ENCODE measurements around the gene ASIC4. TPM values are rescaled to one million over a fixed set of nuclear protein-coding genes. Genes with fewer than 3 reads are reported as not detected.

The ASIC4 gene
- total and polyA plus RNA-seq, 9 of the 15 experiments (the other 6 are each of a cell fraction or from before 2014, with no cell fraction given): 0.07 to 19.2 (median 4.8) TPM

DNA sequence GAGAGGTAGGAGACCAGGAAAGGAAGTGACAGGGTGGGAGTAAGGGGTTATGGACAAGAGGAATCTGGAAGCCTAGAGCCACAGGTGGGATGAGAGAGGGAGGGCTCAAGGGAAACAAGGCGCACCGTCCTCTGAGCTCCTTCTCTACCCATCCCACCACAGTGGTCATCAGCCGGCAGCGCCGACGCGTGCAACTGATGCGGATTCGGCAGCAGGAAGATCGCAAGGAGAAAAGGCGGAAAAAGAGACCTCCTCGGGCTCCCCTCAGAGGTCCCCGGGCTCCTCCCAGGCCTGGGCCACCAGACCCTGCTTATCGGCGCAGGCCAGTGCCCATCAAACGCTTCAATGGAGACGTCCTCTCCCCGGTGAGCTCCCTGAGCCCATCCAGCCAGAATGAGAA, 34.7 kb downstream of the ASIC4 start (continued):
- TF ChIP-seq, protein P1, sequence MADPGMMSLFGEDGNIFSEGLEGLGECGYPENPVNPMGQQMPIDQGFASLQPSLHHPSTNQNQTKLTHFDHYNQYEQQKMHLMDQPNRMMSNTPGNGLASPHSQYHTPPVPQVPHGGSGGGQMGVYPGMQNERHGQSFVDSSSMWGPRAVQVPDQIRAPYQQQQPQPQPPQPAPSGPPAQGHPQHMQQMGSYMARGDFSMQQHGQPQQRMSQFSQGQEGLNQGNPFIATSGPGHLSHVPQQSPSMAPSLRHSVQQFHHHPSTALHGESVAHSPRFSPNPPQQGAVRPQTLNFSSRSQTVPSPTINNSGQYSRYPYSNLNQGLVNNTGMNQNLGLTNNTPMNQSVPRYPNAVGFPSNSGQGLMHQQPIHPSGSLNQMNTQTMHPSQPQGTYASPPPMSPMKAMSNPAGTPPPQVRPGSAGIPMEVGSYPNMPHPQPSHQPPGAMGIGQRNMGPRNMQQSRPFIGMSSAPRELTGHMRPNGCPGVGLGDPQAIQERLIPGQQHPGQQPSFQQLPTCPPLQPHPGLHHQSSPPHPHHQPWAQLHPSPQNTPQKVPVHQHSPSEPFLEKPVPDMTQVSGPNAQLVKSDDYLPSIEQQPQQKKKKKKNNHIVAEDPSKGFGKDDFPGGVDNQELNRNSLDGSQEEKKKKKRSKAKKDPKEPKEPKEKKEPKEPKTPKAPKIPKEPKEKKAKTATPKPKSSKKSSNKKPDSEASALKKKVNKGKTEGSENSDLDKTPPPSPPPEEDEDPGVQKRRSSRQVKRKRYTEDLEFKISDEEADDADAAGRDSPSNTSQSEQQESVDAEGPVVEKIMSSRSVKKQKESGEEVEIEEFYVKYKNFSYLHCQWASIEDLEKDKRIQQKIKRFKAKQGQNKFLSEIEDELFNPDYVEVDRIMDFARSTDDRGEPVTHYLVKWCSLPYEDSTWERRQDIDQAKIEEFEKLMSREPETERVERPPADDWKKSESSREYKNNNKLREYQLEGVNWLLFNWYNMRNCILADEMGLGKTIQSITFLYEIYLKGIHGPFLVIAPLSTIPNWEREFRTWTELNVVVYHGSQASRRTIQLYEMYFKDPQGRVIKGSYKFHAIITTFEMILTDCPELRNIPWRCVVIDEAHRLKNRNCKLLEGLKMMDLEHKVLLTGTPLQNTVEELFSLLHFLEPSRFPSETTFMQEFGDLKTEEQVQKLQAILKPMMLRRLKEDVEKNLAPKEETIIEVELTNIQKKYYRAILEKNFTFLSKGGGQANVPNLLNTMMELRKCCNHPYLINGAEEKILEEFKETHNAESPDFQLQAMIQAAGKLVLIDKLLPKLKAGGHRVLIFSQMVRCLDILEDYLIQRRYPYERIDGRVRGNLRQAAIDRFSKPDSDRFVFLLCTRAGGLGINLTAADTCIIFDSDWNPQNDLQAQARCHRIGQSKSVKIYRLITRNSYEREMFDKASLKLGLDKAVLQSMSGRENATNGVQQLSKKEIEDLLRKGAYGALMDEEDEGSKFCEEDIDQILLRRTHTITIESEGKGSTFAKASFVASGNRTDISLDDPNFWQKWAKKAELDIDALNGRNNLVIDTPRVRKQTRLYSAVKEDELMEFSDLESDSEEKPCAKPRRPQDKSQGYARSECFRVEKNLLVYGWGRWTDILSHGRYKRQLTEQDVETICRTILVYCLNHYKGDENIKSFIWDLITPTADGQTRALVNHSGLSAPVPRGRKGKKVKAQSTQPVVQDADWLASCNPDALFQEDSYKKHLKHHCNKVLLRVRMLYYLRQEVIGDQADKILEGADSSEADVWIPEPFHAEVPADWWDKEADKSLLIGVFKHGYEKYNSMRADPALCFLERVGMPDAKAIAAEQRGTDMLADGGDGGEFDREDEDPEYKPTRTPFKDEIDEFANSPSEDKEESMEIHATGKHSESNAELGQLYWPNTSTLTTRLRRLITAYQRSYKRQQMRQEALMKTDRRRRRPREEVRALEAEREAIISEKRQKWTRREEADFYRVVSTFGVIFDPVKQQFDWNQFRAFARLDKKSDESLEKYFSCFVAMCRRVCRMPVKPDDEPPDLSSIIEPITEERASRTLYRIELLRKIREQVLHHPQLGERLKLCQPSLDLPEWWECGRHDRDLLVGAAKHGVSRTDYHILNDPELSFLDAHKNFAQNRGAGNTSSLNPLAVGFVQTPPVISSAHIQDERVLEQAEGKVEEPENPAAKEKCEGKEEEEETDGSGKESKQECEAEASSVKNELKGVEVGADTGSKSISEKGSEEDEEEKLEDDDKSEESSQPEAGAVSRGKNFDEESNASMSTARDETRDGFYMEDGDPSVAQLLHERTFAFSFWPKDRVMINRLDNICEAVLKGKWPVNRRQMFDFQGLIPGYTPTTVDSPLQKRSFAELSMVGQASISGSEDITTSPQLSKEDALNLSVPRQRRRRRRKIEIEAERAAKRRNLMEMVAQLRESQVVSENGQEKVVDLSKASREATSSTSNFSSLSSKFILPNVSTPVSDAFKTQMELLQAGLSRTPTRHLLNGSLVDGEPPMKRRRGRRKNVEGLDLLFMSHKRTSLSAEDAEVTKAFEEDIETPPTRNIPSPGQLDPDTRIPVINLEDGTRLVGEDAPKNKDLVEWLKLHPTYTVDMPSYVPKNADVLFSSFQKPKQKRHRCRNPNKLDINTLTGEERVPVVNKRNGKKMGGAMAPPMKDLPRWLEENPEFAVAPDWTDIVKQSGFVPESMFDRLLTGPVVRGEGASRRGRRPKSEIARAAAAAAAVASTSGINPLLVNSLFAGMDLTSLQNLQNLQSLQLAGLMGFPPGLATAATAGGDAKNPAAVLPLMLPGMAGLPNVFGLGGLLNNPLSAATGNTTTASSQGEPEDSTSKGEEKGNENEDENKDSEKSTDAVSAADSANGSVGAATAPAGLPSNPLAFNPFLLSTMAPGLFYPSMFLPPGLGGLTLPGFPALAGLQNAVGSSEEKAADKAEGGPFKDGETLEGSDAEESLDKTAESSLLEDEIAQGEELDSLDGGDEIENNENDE (IDR thresholded peaks at IDR 0.05; ENCODE audit: low read depth, low read length): no peak
- TF ChIP-seq POLR2B (IDR thresholded peaks at IDR 0.05; ENCODE audit: low read depth, partially characterized antibody): no peak
- no peak for TF ChIP-seq DDX20 (tag; IDR thresholded peaks at IDR 0.05; ENCODE audit: low read depth)
- no peak for TF ChIP-seq MGA (IDR thresholded peaks at IDR 0.05)
- no peak for TF ChIP-seq SRSF1 (IDR thresholded peaks at IDR 0.05; ENCODE audit: low read depth, low read length)

Measured in K562 (cell line).